H9 (cell line): ENCODE results near the gene PAK2. TPM values are rescaled to one million over a fixed set of nuclear protein-coding genes. Genes with fewer than 3 reads are reported as not detected.

ENCODE experiments used
- DNase-seq: peaks from one replicate; pipeline ENCODE4 v3.0.0-alpha.2; 2017
- H2AFZ ChIP-seq: one replicate; pipeline ENCODE4 v1.6.1; 2013; ENCODE audit warnings: mild to moderate bottlenecking, low read length, control low read depth, moderate library complexity
- H2AK5ac ChIP-seq: 2 replicates; pipeline ENCODE4 v1.6.1; 2013; ENCODE audit warnings: low read length, control low read depth, mixed read lengths; ENCODE audit not compliant: insufficient read length
- H2BK120ac ChIP-seq: one replicate; pipeline ENCODE4 v1.6.1; 2013; ENCODE audit warnings: low read depth, mild to moderate bottlenecking, low read length, control low read depth, inconsistent platforms; ENCODE audit not compliant: poor library complexity, severe bottlenecking
- H2BK12ac ChIP-seq: 2 replicates; pipeline ENCODE4 v1.6.1; 2013; ENCODE audit warnings: low read length, control low read depth, mixed read lengths, low read depth; ENCODE audit not compliant: insufficient read length
- H2BK15ac ChIP-seq: 2 replicates; pipeline ENCODE4 v1.6.1; 2013; ENCODE audit warnings: low read depth, low read length, control low read depth
- H2BK20ac ChIP-seq: one replicate; pipeline ENCODE4 v1.6.1; 2013; ENCODE audit warnings: low read depth, mild to moderate bottlenecking, low read length, control low read depth, inconsistent platforms; ENCODE audit not compliant: poor library complexity, severe bottlenecking
- H2BK5ac ChIP-seq: 2 replicates; pipeline ENCODE4 v1.6.1; 2013; ENCODE audit warnings: low read length, control low read depth, mixed read lengths; ENCODE audit not compliant: insufficient read length
- H3K14ac ChIP-seq: 2 replicates; pipeline ENCODE4 v1.6.1; 2013; ENCODE audit warnings: low read length, control low read depth; ENCODE audit not compliant: insufficient read depth
- H3K18ac ChIP-seq: 2 replicates; pipeline ENCODE4 v1.6.1; 2013; ENCODE audit warnings: low read depth, mild to moderate bottlenecking, mixed read lengths, low read length, control low read depth; ENCODE audit not compliant: insufficient read length
- H3K23ac ChIP-seq: 2 replicates; pipeline ENCODE4 v1.6.1; 2013; ENCODE audit warnings: low read length, control low read depth, mixed read lengths, low read depth; ENCODE audit not compliant: insufficient read length
- H3K23me2 ChIP-seq: 2 replicates; pipeline ENCODE4 v1.6.1; 2013; ENCODE audit warnings: low read depth, mild to moderate bottlenecking, mixed read lengths, low read length, control low read depth; ENCODE audit not compliant: insufficient read length, poor library complexity, severe bottlenecking
- H3K27ac ChIP-seq: 2 replicates; pipeline ENCODE4 v1.5.1; 2013; ENCODE audit warnings: low read length, control low read depth, mixed read lengths, low read depth; ENCODE audit not compliant: insufficient read length
- H3K27me3 ChIP-seq: 2 replicates; pipeline ENCODE4 v1.6.1; 2013; ENCODE audit warnings: low read length, control low read depth, inconsistent platforms; ENCODE audit not compliant: insufficient read depth
- H3K4ac ChIP-seq: 2 replicates; pipeline ENCODE4 v1.6.1; 2013; ENCODE audit warnings: low read depth, mild to moderate bottlenecking, control low read depth, inconsistent platforms, low read length, moderate library complexity
- H3K4me1 ChIP-seq: 2 replicates; pipeline ENCODE4 v1.6.1; 2013; ENCODE audit warnings: low read length, control low read depth, inconsistent platforms; ENCODE audit not compliant: insufficient read depth
- H3K4me2 ChIP-seq: 2 replicates; pipeline ENCODE4 v1.6.1; 2013; ENCODE audit warnings: low read length, control low read depth, mixed read lengths; ENCODE audit not compliant: insufficient read length, insufficient read depth
- H3K56ac ChIP-seq: 2 replicates; pipeline ENCODE4 v1.6.1; 2013; ENCODE audit warnings: low read depth, mild to moderate bottlenecking, mixed read lengths, low read length, control low read depth; ENCODE audit not compliant: insufficient read length
- H3K79me1 ChIP-seq: 2 replicates; pipeline ENCODE4 v1.6.1; 2013; ENCODE audit warnings: low read depth, mild to moderate bottlenecking, moderate library complexity, low read length, control low read depth, inconsistent platforms; ENCODE audit not compliant: insufficient read depth, poor library complexity, severe bottlenecking
- H3K79me2 ChIP-seq: 2 replicates; pipeline ENCODE4 v1.6.1; 2013; ENCODE audit warnings: low read length, control low read depth, inconsistent platforms; ENCODE audit not compliant: insufficient read depth
- H3K9ac ChIP-seq: 2 replicates; pipeline ENCODE4 v1.6.1; 2013; ENCODE audit warnings: low read length, control low read depth, mixed read lengths; ENCODE audit not compliant: insufficient read length; ENCODE audit errors: extremely low read depth
- H3K9me3 ChIP-seq: one replicate; pipeline ENCODE4 v1.6.1; 2013; ENCODE audit warnings: low read depth, low read length, inconsistent platforms; ENCODE audit not compliant: control insufficient read depth
- H3T11ph ChIP-seq: one replicate; pipeline ENCODE4 v1.6.1; 2013; ENCODE audit warnings: mild to moderate bottlenecking, low read length, control low read depth, inconsistent platforms
- H4K20me1 ChIP-seq: one replicate; pipeline ENCODE4 v1.6.1; 2013; ENCODE audit not compliant: control insufficient read depth, insufficient read length, insufficient read depth
- H4K5ac ChIP-seq: 2 replicates; pipeline ENCODE4 v1.6.1; 2013; ENCODE audit warnings: low read depth, mild to moderate bottlenecking, mixed read lengths, low read length, control low read depth; ENCODE audit not compliant: insufficient read length
- H4K8ac ChIP-seq: replicated peaks from 2 replicates; pipeline ENCODE4 v1.6.1; 2013; ENCODE audit warnings: low read length, control low read depth, mixed read lengths, low read depth; ENCODE audit not compliant: insufficient read length
- H4K91ac ChIP-seq: 2 replicates; pipeline ENCODE4 v1.6.1; 2013; ENCODE audit warnings: low read depth, mild to moderate bottlenecking, moderate library complexity, mixed read lengths, low read length, control low read depth; ENCODE audit not compliant: insufficient read length
- H3K27ac Mint-ChIP-seq, 3 experiments: 2 replicates in 2 of 3; 3 replicates in 1 of 3; pipeline ENCODE4 v1.8.0; 2020 to 2021; ENCODE audit warnings: mixed read lengths in 3 of 3, mild to moderate bottlenecking in 1 of 3, moderate library complexity in 1 of 3
- H3K27me3 Mint-ChIP-seq: 2 replicates; pipeline ENCODE4 v1.8.0; 2021; ENCODE audit warnings: low read depth, mild to moderate bottlenecking, moderate library complexity, mixed read lengths
- H3K36me3 Mint-ChIP-seq, 3 experiments: 2 replicates in 2 of 3; 3 replicates in 1 of 3; pipeline ENCODE4 v1.8.0; 2020 to 2021; ENCODE audit warnings: low read depth in 3 of 3, mixed read lengths in 3 of 3; ENCODE audit not compliant: insufficient read depth in 1 of 3
- H3K4me1 Mint-ChIP-seq, 2 experiments: 2 replicates each; pipeline ENCODE4 v1.8.0; 2020; ENCODE audit warnings: mixed read lengths in 2 of 2
- H3K4me3 Mint-ChIP-seq, 2 experiments: 2 replicates in 1 of 2; 3 replicates in 1 of 2; pipeline ENCODE4 v1.8.0; 2020 to 2021; ENCODE audit warnings: mild to moderate bottlenecking in 2 of 2, mixed read lengths in 2 of 2, moderate library complexity in 1 of 2
- H3K9me3 Mint-ChIP-seq, 2 experiments: 2 replicates in 1 of 2; 3 replicates in 1 of 2; pipeline ENCODE4 v1.8.0; 2020; ENCODE audit warnings: mild to moderate bottlenecking in 2 of 2, mixed read lengths in 2 of 2, moderate library complexity in 1 of 2
- CTCF ChIP-seq: fragments of 200-600 bp; sonication (generic); conservative IDR thresholded peaks from 3 replicates; pipeline ENCODE4 v1.8.0; 2021; ENCODE audit warnings: antibody characterized with exemption, mild to moderate bottlenecking
- WGBS: extraction: QIAGEN DNeasy Blood & Tissue Kit; methylation state at CpG from one replicate; pipeline ENCODE4 v1.1.7; 2013; ENCODE audit warnings: missing lambda C conversion rate, low lambda C conversion rate, mixed read lengths; ENCODE audit not compliant: insufficient read length; ENCODE audit errors: extremely low coverage; 5-methylcytosine and 5-hydroxymethylcytosine counted together
- total RNA-seq: library from RNA; stranded (reverse); gene quantifications from 2 replicates; pipeline ENCODE4 v1.2.1, GENCODE V29; 2021

The PAK2 gene
- total RNA-seq, 1 experiment from 2014 or later = 65.7 TPM

DNA sequence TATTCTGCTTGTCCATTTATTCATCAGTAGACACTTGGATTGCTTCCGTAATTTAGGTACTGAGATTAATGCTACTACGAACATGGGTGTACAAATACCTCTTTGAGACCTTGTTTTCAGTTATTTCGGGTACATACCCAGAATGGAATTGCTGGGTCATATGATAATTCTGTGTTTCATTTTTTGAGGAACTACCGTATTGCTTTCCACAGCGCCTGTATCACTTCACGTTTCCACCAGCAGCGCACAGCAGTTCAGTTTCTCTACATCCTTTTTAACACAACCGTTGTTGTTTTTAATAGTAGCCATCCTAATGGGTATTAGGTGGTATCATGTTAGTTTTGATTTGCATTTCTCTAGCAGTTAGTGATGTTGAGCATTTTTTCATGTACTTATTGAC lies 9.5 kb downstream of the PAK2 start:
- no peak overlapping the region for H3K9ac ChIP-seq
- no peaks in the 10 kb centered on the region for H3K23me2 ChIP-seq
- no peaks in the 10 kb centered on the region for H4K20me1 ChIP-seq
- no peak overlapping the region for H4K5ac ChIP-seq
- H3K27ac Mint-ChIP-seq = no peak overlapping the region
- H3K4me3 Mint-ChIP-seq = no peak overlapping the region
- H2BK5ac ChIP-seq = no peak overlapping the region
- no peak overlapping the region for H3K23ac ChIP-seq
- no peak overlapping the region for H4K91ac ChIP-seq
- peaks cover 14 to 21% of the 10 kb centered on the region in 2 experiments for H3K4me1 Mint-ChIP-seq
- peaks cover 18 to 20% (median 20%) of the 10 kb centered on the region in 3 experiments for H3K36me3 Mint-ChIP-seq
- no peak overlapping the region for H2AK5ac ChIP-seq
- no CpG with 5 or more reads among the region's 8 CpGs for WGBS
- H3K79me2 ChIP-seq = peaks cover 41% of the 10 kb centered on the region
- no peaks in the 10 kb centered on the region for H3K9me3 ChIP-seq
- no peak overlapping the region for H3K4me2 ChIP-seq
- H3K4me1 ChIP-seq = no peaks in the 10 kb centered on the region; the same call in 1 of the 2 replicates
- no peak overlapping the region for H3K14ac ChIP-seq
- H2BK20ac ChIP-seq = no peak overlapping the region
- TF ChIP-seq CTCF = no peak
- no peak overlapping the region for H3T11ph ChIP-seq
- no peak overlapping the region for H2BK12ac ChIP-seq
- H3K79me1 ChIP-seq = peaks cover 3% of the 10 kb centered on the region
- no peaks in the 10 kb centered on the region for H3K27me3 Mint-ChIP-seq
- no peak overlapping the region for H3K27ac ChIP-seq
- no peak overlapping the region for H2AFZ ChIP-seq
- H4K8ac ChIP-seq = no peak overlapping the region
- no peak overlapping the region for H3K56ac ChIP-seq
- H3K9me3 Mint-ChIP-seq = no peaks in the 10 kb centered on the region; a peak in 2 of 5 replicates
- no peak for DNase-seq
- H2BK120ac ChIP-seq = no peak overlapping the region
- H3K4ac ChIP-seq = no peak overlapping the region
- no peak overlapping the region for H3K18ac ChIP-seq
- H2BK15ac ChIP-seq = no peak overlapping the region
- H3K27me3 ChIP-seq = no peaks in the 10 kb centered on the region
